Measurements from ENCODE around the gene SMIM35.
"Not testable (repeated sequence)": the region's sequence is repeated elsewhere in the genome, so short reads cannot be mapped to it uniquely, and the experiment has no call there.

The SMIM35 gene

DNA sequence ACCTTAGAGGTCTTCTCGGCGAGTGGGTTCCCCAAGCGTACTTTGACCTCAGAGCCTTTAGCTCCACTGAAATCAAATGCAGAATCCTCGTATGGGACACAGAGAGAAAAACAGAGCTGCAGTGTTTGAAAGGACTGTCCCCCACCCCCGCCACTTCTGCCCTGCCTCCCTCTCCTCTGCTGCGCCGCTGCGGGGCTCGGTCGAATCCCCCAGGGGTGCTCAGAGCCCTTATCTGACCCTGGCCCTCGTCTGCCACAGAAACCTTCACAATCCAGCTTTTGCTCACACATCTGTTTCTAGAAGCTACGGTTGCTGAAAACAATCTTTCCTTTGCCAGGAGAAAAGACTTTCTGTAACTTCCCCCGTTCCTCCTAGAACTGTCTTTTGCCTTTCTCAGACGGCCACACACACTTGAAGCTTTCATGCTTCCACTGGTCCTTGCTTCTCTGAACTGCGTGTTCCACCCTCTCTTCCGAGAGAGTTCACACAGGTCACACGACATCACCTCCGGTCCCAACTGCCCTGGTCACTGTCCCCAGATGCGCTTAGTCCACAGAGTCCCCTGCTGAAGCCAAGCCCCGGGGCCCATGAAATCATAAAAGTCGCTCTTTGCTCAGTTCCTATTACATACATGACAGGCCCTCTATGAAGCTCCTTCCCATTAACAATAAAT is 3.7 kb downstream of the SMIM35 start:
- no peak for DNase-seq (ENCODE audit: extremely low read depth in 1 of 2, low read depth in 1 of 2)

DNA sequence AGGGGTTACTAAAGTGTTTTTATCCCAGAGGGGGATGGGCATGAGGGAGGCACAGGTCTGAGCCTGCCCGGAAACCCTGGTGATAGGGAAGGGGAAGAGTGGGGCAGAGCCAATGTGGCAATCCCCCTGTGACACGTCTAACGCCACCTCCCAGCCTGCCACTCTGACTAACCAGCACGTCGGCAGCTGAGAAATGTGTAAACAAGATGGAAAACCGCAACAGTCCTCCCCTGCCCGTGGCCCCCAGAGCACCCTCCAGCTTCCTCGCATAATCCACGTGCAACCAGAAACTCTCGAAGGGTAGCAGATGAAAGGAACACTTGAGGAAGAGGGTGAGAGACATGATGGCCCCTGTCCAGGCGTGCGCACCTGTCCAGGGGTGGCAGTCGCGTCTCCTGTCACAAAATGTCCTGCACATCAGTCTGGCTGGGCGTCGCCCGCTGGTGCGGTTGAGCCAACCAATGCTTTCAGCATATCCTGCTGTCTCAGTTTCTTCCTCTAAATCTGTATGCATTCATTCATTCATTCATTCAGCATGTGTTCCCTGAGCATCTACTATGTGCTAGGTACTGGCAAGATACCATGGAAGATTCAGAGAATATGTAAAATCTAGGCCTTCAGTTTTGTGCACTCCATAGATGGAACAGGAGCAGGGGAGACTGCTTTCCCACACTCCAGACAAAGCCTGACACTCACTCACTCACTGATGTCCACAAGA is 5.4 kb downstream of the SMIM35 start:
- no peak for DNase-seq (ENCODE audit: extremely low read depth in 1 of 2, low read depth in 1 of 2)

DNA sequence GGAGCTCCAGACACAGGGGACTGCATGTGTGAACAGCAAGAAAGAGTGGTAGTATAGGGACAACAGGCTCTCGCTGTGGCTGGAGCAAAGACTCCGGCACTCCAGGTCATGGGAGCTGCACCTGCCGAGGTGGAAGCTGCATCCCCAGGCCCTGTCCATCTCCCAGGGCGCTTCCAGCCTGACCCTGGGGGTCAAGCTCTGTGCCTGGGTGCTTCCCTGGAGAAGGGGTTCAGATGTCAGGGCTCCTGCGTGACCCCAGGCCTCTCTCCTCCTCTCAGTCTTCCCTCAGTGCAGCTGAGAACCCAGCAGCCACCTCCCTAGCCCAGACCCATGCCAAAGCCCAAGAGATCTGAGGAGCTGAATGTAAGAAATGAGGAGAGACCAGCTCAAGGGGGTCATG is 6.5 kb downstream of the SMIM35 start:
- no peak for DNase-seq (ENCODE audit: extremely low read depth in 1 of 2, low read depth in 1 of 2)

DNA sequence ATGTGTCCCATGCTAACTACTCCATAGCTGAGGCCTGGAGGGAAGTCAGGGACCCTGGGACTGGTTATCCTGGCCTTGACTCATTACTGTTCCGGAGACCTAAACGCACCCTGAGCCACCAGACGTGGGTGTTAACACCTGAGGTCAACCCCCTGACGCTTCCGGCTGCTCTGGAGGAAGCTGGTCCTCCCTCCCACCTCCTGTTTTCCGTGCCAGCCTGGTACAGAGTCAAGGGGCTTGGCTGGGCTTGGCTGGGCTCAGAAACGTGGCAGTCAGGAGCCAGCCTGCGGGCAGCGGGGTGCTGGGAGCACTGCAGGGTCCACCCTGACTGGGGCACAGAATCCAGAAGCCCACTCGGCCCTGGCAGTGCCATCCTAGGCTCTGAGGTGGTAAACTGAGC is 7.3 kb downstream of the SMIM35 start:
- no peak for DNase-seq (ENCODE audit: extremely low read depth in 1 of 2, low read depth in 1 of 2)

DNA sequence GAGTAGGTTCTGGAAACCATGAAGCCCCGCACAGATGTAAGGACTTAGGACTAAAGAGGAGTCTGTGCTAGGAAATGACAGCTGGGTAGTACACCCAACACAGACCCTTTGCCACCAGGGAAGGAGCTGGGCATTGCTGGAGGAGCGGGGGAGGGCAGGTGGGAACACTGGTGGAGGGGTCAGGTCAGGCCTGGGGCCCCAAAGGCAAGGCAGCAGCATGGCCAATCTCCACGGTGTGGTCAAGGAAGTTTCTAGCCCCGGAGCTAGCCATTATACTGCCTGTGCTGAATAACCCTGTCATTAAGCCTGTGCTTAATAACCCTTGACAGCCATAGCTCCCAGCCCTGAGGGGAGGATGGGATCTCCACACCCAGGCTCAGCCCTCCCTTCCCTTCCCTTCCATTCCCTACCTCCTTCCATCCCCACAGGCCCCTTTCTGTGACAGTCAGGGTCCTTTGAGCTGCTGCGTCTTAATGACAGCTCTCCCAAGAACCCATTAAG is 7.8 kb downstream of the SMIM35 start:
- DNase-seq (ENCODE audit: extremely low read depth in 1 of 2, low read depth in 1 of 2), result no peak

DNA sequence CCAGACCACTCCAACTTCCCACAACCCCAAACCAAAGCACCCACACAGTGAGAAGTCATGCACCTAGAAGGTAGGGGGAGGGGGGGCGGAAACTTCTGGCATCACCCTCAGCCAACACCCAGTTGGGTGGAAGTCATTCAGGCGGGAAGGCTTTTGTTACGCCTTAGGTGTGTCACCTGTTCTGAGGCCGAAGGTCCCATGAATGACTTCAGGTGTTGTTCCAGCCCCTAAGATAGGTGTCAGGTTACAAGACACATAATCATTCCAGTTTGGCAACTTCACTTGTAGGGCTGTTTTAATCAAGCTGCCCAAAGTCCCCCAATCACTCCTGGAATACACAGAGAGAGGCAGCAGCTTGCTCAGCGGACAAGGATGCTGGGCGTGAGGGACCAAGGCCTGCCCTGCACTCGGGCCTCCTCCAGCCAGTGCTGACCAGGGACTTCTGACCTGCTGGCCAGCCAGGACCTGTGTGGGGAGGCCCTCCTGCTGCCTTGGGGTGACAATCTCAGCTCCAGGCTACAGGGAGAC is 9.9 kb downstream of the SMIM35 start, which contains the start of gene TMPRSS4:
TSS of gene TMPRSS4 (plus strand) at position 325 of the 528 bp plus-strand sequence. CDS start 225 bp downstream, outside the sequence.
- DNase-seq (ENCODE audit: extremely low read depth in 1 of 2, low read depth in 1 of 2), result no peak

DNA sequence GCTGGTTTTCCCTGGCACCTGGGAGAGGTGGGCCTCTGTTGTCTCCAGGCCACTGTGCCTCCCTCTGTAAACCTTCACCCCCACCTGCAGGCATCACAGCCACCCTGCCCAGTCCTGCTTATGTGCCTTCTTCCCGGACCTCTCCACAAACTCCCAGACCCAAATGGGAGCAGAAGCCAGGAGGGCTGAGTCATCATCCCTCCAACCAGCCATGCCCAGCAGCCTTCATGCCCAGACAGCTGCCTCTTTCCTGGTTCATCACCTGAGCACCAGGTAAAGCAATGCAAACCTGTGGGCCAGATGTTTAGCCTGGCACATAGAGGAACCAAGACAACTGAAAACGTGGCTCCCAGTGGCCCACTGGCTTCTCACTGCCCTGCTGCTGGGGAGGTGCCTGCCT is 12.0 kb downstream of the SMIM35 start:
- DNase-seq (ENCODE audit: extremely low read depth in 1 of 2, low read depth in 1 of 2), result no peak

DNA sequence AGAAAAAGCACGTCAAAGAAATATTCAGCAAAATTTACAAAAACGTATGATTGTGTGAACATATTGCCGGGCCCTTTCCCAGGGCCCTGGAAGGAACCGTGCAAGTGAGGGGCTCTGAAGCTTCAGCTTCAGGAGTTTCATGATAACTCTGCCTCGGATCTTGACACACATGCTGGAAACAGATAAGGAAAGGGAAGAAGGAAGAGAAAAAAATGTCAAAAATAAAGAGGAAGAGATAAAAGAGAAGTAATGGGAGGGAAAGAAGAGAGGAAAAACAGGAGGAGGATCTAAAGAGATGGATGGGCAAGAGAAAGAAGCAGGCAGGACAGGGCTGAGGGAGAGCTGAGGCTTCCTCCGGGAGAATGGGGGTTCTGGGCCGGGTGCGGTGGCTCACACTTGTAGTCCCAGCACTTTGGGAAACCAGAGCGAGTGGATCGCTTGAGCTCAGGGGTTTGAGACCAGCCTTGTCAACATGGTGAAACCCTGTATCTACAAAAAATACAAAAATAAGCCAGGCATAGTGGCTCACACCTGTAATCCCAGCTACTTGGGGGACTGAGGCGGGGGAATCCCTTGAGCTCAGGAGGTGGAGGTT is 12.6 kb downstream of the SMIM35 start:
- DNase-seq (ENCODE audit: extremely low read depth in 1 of 2, low read depth in 1 of 2), result no peak

DNA sequence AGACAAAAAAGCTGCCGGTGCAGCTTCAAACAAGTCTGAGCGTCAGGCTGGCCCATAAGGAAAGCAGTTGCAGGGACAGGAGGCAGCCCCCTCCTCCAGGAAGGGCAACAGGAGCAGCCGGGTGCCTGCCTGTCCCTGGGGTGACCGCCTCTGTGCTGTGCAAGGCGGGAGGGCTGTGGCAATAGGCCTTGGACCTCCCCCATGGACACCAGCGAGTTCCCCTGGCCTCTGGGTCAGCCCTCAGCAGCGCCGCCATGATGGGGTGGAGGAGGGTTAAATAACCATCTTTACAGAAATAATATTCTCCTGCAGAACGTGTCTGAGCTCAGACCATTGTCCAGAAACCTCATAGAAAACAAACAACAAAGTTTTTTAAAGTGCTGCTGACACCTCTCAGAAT is 13.2 kb downstream of the SMIM35 start:
- no peak for DNase-seq (ENCODE audit: extremely low read depth in 1 of 2, low read depth in 1 of 2)

DNA sequence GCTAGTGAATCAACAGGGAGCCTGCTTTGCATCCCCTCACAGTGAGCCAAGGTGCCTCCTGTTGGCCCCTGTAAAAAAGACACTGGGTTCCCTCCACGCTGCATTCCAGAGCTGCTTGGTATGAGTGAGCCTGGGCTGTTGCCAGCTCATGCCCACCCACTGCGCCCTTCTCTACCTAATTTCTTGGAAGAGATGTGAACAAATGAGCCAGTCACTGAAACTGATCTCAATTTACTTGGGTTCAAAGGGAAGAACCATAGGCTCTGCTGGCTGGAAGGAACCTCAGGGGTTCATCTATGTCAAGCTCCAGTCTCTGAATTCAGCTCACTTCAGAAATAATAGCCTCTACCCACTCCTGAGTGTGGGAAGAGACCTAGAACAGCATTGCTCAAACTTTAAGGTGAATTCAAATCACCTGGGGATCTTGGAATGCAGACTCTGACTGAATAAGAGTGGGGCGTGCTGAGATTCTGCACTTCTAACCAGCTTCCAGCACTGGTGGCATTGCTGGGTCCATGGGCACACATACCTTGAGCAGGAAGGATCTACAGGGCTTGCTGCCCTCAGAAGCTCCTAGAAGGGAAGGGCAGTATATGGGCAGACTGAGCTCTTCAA is 15.2 kb downstream of the SMIM35 start:
- DNase-seq (ENCODE audit: extremely low read depth in 1 of 2, low read depth in 1 of 2), result no peak

DNA sequence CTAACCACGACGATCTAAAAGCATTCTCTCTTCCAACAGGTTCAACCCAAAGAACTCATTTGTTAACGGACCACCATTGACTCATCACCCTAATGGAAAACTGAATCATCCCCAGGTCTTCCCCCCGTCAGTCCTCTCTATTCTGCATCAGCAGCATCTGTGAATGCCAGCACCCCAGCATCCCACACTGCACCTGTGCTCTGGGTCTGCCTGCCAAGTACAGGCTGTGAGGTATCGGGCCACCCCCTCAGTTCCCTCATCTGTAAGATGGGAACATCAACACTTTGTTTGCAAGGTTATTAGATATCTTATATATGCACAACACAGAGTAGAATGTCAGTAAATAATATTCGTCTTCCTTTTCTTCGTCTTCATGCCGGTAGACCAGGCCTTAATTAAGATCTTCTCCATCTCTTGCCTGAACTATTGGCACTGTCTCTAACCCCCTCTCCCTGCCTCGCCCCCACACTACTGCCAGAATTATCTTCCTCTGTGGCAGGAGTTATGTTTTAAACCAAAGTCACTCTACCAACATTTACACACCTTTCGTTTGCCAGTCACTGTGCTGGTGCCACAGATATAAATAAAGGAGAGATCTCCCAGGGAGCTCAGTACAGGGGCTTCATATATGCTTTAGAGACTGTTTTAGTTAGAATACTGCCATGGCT is 17.7 kb downstream of the SMIM35 start:
- no peak for DNase-seq (ENCODE audit: extremely low read depth in 1 of 2, low read depth in 1 of 2)

DNA sequence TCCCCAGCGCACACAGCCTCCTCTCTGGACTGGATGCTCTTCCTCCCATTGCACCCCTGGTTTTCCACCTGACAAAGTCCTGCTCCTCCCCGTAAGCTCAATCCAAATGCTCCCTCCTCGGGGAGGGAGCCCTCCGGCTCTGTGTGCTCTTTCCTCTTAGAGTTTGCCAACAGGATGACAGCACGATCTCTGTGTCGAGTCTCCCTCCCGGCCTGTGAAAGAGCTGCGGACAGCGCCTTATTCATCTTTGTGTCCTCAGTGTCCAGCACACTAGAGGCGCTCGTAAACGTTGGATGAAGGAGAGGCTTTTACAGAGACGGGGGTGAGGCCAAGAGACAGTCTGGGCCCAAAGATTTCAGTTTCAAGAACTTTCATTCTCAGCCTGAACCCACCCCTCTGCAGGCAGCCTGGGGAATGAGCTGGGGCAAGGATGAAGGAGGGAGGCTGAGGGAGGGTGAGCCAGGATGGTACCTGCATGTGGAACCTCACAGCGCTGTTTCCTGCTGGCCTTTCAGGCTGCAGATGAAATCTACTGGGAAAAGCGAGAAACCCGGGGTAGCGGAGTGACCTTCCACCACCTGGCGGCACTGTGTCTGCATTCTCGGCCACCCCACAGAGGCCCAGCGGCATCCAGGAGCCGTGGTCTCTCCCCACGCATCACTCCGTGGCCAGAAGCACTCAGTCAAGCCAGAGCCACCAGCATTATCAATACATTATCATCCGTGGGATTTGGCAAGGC is 18.4 kb downstream of the SMIM35 start:
- no peak for DNase-seq (ENCODE audit: extremely low read depth in 1 of 2, low read depth in 1 of 2)

DNA sequence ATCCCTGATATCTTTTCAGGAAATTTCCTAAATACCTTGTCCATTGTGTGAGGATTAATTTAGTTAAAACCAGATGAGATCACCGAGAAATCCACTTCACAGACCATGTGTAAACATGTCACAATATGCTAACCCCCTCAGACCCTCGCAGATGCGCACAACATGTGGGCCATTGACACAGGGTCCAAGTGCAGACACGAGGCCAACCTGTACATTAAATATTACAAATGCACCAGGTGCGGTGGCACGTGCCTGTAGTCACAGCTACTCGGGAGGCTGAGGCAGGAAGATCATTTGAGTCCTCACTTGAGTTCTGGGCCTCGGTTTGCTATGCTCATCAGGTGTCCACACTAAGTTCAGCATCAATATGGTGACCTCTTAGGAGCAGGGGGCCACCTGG is 19.8 kb downstream of the SMIM35 start:
- no peak for DNase-seq (ENCODE audit: extremely low read depth in 1 of 2, low read depth in 1 of 2)

DNA sequence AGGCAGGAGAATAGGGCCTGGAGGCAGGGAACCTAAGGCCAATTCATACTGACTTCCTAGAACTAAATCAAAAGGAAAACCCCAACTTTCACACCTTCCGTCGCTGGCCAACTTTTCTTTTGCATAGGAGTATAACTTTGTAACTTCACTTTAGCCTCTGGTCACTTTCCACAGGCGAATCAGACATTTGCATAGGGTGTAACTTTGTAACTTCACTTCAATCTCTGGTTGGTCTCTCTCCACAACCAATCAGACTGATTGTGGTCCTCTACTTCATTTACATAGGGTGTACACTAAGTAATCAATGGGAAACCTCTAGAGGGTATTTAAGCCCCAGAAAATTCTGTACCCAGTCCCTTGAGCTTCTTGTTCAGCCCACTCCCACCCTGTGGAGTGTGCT is 21.4 kb downstream of the SMIM35 start:
- DNase-seq (ENCODE audit: extremely low read depth in 1 of 2, low read depth in 1 of 2), result no peak

DNA sequence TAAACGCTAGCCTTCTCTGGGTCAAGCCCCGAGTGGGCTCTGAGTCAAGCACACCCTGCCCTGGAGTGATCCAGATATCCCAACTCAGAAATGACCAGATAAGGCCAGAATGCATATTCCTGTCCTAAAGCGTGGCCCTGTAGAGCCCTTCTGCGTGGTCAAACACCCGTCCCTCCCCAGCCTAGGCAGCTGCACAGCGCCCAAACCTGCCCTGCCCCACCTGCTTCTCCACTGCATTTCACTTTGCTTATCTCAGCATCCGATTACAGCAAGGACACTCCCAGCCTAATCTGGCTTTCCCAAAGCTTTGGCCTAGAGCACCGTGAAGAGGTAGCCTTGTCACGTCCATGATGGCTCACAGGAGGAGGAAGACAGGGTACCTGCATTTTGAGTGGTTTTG is 21.8 kb downstream of the SMIM35 start:
- DNase-seq (ENCODE audit: extremely low read depth in 1 of 2, low read depth in 1 of 2), result no peak

DNA sequence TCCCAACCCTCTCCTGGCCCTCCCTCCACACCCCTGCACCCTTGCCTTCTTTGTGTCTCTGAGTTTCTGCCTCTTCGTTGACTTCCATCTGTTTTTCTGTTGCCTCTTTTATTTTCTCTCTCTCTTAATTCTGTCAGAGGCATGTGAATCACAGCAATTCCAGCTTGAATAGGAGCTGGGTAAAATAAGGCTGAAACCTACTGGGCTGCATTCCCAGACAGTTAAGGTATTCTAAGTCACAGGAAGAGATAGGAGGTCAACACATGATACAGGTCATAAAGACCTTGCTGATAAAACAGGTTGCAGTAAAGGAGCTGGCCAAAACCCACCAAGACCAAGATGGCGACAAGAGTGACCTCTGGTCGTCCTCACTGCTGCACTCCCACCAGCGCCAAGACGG is 24.1 kb downstream of the SMIM35 start:
- not testable (repeated sequence) for DNase-seq (ENCODE audit: extremely low read depth in 1 of 2, low read depth in 1 of 2)

DNA sequence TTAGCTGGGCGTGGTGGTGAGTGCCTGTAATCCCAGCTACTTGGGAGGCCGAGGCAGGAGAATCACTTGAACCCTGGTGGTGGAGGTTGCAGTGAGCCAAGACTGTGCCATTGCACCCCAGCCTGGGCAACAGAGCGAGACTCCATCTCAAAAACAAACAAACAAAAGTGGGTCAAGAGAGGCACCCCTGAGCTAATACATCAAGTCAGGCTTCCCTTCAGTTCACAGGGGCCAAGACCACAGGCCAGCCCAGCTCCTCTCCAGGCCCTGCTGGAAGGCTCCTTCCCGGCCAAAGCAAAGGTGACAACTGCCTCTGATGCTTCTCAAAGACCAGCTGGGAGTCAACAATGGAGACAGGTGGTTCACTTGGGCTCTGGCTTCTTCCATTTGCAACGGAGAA is 24.6 kb downstream of the SMIM35 start:
- DNase-seq (ENCODE audit: extremely low read depth in 1 of 2, low read depth in 1 of 2), result not testable (repeated sequence)

DNA sequence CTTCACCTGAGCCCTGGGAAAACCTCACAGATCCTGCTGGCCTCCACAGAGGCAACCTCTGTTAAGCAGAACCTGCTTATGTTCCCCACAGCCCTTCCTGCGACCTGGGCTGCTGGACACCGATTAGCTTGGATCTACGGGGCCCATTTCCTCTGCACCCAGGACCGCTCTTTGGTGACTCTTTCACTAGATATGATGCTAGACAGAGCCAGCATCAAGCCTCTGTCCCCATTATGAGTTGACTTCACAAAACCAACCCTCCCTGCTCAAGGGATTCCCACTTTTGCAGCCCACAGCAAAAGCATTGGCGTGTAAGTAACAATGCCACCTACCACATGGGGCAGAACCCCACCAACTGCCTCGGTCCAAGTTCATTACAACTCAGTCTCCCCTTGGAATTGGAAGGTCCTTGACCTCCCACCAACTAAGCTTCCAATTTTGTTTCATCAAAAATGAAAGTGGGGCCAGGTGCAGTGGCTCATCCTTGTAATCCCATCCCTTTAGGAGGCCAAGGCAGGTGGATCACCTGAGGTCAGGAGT is 25.1 kb downstream of the SMIM35 start:
- no peak for DNase-seq (ENCODE audit: extremely low read depth in 1 of 2, low read depth in 1 of 2)

DNA sequence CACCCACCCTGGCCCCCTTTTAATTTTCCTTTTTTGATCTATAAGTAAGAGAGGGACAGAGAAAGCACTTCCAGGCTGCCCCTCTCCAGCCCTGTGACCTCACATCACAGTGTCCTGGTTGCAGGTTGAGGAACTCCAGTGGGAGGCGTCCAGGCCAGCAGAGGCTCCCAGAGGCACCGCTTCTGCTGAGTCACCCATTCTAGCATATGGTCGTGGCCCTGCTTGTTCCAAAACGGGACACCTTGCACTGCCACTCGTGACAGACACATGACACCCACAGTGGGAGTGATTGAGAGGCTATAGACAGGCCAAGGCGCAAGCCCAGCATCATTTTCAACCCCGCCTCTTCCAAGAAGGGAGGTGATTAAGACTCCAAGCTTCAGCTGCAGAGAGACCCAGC is 25.9 kb downstream of the SMIM35 start:
- no peak for DNase-seq (ENCODE audit: extremely low read depth in 1 of 2, low read depth in 1 of 2)
